Stimulated activated CD8-positive, alpha-beta memory T cell treated with anti-CD3 and anti-CD28 coated beads, Interleukin-4, amount 100 ng/mL, for 24 hours (primary cell): ENCODE measurements around the gene SYNPO.
A peak's percentile ranks its signal among the peaks of the same experiment; 100 is the strongest.

Experiments
- DNase-seq: peaks from one replicate; pipeline ENCODE4 v3.0.0-alpha.2; 2020; ENCODE audit warnings: low read depth

The SYNPO gene

DNA sequence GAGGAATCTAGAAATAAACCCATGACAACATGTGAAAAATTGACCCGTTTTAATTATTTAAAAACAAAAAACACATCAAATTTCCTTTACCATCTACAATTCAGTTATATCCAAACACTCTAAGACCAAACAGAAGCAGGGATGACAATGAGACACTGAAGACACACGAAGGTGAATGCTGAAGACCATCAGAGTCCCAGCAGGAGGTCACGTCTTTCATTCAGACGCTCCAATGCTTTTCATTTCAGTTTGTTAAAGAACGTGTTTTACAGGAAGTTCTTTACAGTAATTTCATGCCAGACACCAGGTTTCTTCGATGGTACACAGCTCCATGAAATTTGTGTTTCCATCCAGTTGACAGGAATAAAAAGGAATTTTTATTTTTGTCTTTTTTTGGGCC lies 50.3 kb downstream of the SYNPO start:
- no peak for DNase-seq

DNA sequence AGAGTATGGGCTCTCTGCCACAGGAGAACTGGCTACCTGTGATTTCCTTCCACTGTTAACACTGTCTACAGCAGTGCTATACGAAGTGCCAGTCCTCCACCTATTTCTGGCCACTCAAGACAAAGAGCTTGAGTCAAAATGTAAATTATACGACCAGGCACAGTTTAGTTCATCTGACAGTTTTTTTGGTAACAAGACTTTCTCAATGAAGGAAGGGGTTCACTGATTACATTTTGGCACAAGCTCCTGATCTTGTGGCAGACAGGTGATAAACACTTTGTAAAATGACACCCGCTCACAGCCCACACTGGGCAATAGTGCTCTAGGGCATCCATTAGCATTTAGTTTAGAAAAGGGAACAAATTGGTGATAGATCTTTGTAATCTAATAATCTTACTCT lies 51.8 kb downstream of the SYNPO start:
- no peak for DNase-seq

DNA sequence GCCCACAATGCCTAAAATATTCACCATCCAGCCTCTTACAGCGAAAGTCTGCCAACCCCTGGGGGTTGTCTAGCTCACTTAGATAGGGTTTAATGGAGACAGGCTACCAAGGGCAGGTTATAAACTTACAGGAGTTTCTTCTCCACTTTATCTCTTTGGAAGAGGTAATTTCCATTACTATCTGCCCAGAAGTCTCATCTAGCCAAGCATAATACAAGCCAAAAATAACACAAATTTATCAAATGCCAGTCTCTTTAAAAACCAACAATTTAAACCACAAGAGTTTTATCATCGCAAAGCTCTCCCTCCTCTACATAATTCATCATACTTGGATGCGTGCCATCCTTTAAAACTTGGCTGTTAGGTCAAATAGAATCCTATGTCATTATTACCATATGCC lies 54.2 kb downstream of the SYNPO start:
- DNase-seq: no peak

DNA sequence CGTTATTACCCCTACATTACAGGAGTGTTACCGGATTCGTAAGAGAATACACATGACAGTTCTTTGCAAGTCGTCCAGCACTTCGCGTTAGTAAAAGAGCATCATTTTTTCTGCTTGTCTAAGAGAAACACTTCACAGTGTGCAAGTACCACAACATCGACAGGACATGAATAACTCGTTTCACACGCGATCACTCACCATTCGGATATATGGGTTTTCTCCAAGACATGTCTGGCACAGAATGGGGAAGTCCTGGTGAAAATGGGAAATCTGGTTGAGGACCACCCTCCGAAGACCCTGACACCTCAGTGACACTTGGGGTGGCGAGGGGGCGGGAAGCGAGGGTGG lies 59.8 kb downstream of the SYNPO start:
- no peak for DNase-seq

DNA sequence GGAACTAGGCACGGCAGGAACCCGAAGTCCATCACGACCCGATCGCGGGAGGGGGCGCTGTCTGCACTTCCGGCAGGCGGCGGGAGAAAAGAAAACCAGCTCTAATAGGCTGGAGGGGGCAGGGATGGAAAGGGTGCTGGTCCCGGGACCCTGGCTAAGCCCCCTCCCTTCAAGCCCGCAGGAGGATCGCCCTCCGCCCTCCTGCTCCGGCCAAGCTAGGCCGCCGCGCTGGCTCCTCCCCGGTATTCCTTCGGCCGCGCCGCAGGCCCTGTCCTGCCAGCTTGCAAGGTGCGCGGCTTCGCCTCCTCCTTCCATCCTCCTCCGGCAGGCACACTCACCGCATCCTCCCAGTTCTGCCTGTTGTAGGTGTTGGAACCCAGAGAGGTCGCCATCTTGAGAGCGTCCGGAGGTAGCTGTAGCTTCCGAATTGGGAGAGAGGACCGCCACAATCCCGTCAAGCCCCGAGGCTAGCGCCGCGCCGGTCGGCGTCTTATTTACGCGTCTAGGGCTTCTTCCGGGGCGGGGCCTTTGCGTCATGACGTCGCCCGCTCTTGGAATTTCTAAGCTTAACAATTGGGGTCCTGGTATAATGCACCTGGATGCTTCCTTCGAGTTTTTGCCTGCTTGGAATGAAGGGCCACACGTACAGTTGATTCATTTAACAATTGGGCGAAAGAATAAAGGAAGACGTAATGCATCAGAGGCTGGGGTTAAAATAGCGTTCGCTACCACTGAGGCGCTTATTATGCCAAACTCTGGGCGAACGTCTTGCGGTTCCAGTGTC lies 60.3 kb downstream of the SYNPO start, which contains the start of gene RBM22:
Gene RBM22 (minus strand): TSS at position 469 of the 784 bp plus-strand sequence. CDS start 77 bp downstream, at position 392.
- DNase-seq: peak; percentile 87

DNA sequence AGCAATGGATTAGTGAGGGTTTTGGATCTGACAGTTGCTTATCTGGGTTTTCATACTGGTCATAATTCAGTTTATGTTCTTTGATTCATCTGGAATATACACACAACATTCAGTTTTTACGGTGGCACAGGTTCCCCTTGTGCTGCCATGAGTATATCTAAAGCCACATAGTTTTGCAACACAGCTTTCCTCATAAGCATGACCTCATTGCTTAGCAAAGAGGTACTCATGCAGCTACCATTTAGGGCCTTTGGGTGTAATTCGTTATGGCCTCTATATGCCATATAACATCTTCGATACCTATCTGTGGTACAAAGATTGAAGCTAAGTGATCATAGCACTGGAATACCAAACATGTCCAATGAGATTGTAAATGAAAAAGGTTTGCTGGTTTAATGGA lies 63.3 kb downstream of the SYNPO start:
- DNase-seq: no peak

DNA sequence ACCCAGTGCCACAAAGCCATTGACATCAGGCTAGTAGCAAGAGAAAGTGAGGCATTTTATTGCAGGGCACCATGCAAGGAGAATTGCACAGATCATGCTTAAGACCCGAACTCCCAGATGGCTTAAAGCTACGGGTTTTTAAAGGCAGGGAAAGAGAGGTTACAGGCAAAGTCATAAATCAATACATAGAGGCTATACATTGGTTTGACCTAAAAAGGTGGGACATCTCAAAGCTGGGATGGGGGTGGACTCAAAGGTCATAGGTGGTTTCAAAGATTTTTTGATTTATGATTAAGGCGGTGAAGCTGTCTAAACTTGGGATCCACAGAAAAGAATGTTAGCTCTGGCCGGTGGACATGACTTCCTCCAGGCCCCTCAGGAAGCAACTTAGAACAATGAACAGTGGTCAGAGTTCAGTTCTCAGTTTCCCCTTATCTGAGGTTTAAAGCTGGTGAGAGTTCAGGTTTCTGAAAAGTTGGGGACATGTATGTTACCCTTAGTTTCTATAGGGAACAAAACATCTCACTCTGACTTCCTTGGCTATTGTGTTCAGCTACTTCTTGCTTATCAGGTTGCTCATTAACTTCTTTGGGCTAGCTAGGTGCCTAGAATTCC lies 66.4 kb downstream of the SYNPO start:
- no peak for DNase-seq
